K562 (cell line): ENCODE results near the gene ABCB4. TPM values are rescaled to one million over a fixed set of nuclear protein-coding genes. Genes with fewer than 3 reads are reported as not detected.

Source experiments
- ATF7 ChIP-seq: fragments of 450-650 bp; IDR thresholded peaks from 2 replicates; pipeline ENCODE4 v1.7.1; 2014; ENCODE audit warnings: mild to moderate bottlenecking, moderate library complexity
- DEAF1 ChIP-seq: fragments of 450-650 bp; formaldehyde crosslinking; IDR thresholded peaks from 2 replicates; pipeline ENCODE4 v1.4.0; 2020; ENCODE audit warnings: mild to moderate bottlenecking, moderate library complexity
- NFATC3 ChIP-seq: fragments of 450-650 bp; IDR thresholded peaks from 2 replicates; pipeline ENCODE4 v1.6.1; 2017; ENCODE audit warnings: mild to moderate bottlenecking
- NR4A1 ChIP-seq, 2 experiments: fragments of 250-450 bp in 1 of 2; fragments of 450-650 bp in 1 of 2; sonication (Bioruptor Pico) in 1 of 2; IDR thresholded peaks; 2 replicates each; pipeline versions ENCODE4 v1.4.0 to v1.6.1; 2016 to 2020; ENCODE audit warnings: mild to moderate bottlenecking in 2 of 2, missing compliant biosample characterization in 1 of 2, missing genetic modification characterization in 1 of 2, moderate library complexity in 1 of 2
- RAD21 ChIP-seq, 2 experiments: fragments of 250-450 bp in 1 of 2; fragments of 450-650 bp in 1 of 2; sonication (Bioruptor Pico) in 1 of 2; formaldehyde crosslinking in 1 of 2; IDR thresholded peaks in 1 of 2; conservative IDR thresholded peaks in 1 of 2; 2 replicates each; pipeline versions ENCODE4 v1.4.0 to v1.8.0; 2020 to 2022; ENCODE audit warnings: mild to moderate bottlenecking in 2 of 2, moderate library complexity in 1 of 2
- TAF1 ChIP-seq: IDR thresholded peaks from 2 replicates; pipeline ENCODE4 v1.6.1; 2011; ENCODE audit warnings: mild to moderate bottlenecking, low read length, moderate library complexity; ENCODE audit not compliant: insufficient read depth, control insufficient read depth, severe bottlenecking; ENCODE audit errors: extremely low read depth
- TCF3 ChIP-seq: sonication (generic); formaldehyde crosslinking; IDR thresholded peaks from 2 replicates; pipeline ENCODE4 v1.4.0; 2020; ENCODE audit warnings: mild to moderate bottlenecking, missing genetic modification reagents
- polyA plus RNA-seq, 8 experiments: library from polyadenylated mRNA; depleted of rRNA in 4 of 8; stranded (reverse) in 5 of 8; unstranded in 3 of 8; fragments of >200 nt; fragmentation: Nextera tagmentation in 2 of 8; fragmentation: Illumina TruSeq in 1 of 8; extraction: Ambion mirVana in 2 of 8; extraction: Trizol in 1 of 8; gene quantifications; 2 replicates each; pipeline versions ENCODE4 v1.2.1 to v1.2.3, GENCODE V29; 2011 to 2014; ENCODE audit warnings: inconsistent platforms in 1 of 8, missing spikeins in 1 of 8
- total RNA-seq, 7 experiments: library from RNA; depleted of rRNA in 6 of 7; stranded (reverse); fragments of >200 nt in 6 of 7; fragmentation: Illumina TruSeq in 2 of 7; extraction: Trizol in 2 of 7; gene quantifications; 2 replicates each; pipeline versions ENCODE4 v1.2.1 to v1.2.3, GENCODE V29; 2011 to 2021; ENCODE audit warnings: low replicate concordance in 1 of 7
- TF ChIP-seq, protein P1 (sequence below), 2 experiments: IDR thresholded peaks; 2 replicates each; pipeline ENCODE4 v1.6.1; 2011; ENCODE audit warnings: borderline replicate concordance in 1 of 2, control low read depth in 1 of 2, low read depth in 1 of 2, low read length in 1 of 2, mild to moderate bottlenecking in 1 of 2, mixed read lengths in 1 of 2, moderate library complexity in 1 of 2; ENCODE audit not compliant: insufficient read depth in 1 of 2, insufficient read length in 1 of 2, poor library complexity in 1 of 2, severe bottlenecking in 1 of 2; ENCODE audit errors: extremely low read depth in 1 of 2
- TF ChIP-seq, protein P2 (sequence below): sonication (generic); formaldehyde crosslinking; IDR thresholded peaks from 2 replicates; pipeline ENCODE4 v1.8.1; 2023; ENCODE audit warnings: mild to moderate bottlenecking, missing genetic modification reagents
- TF ChIP-seq, protein P3 (sequence below), 3 experiments: IDR thresholded peaks in 2 of 3; conservative IDR thresholded peaks in 1 of 3; 2 replicates each; pipeline ENCODE4 v1.5.1; 2011 to 2012; ENCODE audit warnings: low read length in 3 of 3, mild to moderate bottlenecking in 3 of 3, control low read depth in 2 of 3, improper control_type of control experiment in 1 of 3, inconsistent platforms in 1 of 3, low read depth in 1 of 3, mixed read lengths in 1 of 3, moderate library complexity in 1 of 3; ENCODE audit not compliant: insufficient read depth in 2 of 3

ABCB4 gene
- total and polyA plus RNA-seq, 9 of the 15 experiments (the other 6 are each of a cell fraction or from before 2014, with no cell fraction given): 0.06 to 0.73 (median 0.40) TPM

GRCh38 chr7:87416682-87417587, 58.5 kb downstream of the ABCB4 start (continued):
- TF ChIP-seq, protein P1, sequence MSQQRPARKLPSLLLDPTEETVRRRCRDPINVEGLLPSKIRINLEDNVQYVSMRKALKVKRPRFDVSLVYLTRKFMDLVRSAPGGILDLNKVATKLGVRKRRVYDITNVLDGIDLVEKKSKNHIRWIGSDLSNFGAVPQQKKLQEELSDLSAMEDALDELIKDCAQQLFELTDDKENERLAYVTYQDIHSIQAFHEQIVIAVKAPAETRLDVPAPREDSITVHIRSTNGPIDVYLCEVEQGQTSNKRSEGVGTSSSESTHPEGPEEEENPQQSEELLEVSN (IDR thresholded peaks at IDR 0.05; ENCODE audit: borderline replicate concordance in 1 of 2, extremely low read depth in 1 of 2, insufficient read depth in 1 of 2, insufficient read length in 1 of 2, low read depth in 1 of 2, low read length in 1 of 2, poor library complexity in 1 of 2, severe bottlenecking in 1 of 2): no peak
- no peak for TF ChIP-seq TCF3 (CRISPR knock-in tag)
- TF ChIP-seq, protein P2, sequence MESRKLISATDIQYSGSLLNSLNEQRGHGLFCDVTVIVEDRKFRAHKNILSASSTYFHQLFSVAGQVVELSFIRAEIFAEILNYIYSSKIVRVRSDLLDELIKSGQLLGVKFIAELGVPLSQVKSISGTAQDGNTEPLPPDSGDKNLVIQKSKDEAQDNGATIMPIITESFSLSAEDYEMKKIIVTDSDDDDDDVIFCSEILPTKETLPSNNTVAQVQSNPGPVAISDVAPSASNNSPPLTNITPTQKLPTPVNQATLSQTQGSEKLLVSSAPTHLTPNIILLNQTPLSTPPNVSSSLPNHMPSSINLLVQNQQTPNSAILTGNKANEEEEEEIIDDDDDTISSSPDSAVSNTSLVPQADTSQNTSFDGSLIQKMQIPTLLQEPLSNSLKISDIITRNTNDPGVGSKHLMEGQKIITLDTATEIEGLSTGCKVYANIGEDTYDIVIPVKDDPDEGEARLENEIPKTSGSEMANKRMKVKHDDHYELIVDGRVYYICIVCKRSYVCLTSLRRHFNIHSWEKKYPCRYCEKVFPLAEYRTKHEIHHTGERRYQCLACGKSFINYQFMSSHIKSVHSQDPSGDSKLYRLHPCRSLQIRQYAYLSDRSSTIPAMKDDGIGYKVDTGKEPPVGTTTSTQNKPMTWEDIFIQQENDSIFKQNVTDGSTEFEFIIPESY: no peak
- no peak for TF ChIP-seq NFATC3
- TF ChIP-seq NR4A1 (CRISPR knock-in tag; IDR thresholded peaks at IDR 0.05): no peak
- no peak for TF ChIP-seq NR4A1 (tag; IDR thresholded peaks at IDR 0.05)
- peak; percentile 99 for TF ChIP-seq RAD21 (CRISPR knock-in tag; conservative IDR thresholded peaks at IDR 0.05 in 1 of 2, IDR thresholded peaks at IDR 0.05 in 1 of 2)
- TF ChIP-seq ATF7: 0 out of 2 replicates have a peak, but pooled peaks have one; percentile 14
- TF ChIP-seq, protein P3, sequence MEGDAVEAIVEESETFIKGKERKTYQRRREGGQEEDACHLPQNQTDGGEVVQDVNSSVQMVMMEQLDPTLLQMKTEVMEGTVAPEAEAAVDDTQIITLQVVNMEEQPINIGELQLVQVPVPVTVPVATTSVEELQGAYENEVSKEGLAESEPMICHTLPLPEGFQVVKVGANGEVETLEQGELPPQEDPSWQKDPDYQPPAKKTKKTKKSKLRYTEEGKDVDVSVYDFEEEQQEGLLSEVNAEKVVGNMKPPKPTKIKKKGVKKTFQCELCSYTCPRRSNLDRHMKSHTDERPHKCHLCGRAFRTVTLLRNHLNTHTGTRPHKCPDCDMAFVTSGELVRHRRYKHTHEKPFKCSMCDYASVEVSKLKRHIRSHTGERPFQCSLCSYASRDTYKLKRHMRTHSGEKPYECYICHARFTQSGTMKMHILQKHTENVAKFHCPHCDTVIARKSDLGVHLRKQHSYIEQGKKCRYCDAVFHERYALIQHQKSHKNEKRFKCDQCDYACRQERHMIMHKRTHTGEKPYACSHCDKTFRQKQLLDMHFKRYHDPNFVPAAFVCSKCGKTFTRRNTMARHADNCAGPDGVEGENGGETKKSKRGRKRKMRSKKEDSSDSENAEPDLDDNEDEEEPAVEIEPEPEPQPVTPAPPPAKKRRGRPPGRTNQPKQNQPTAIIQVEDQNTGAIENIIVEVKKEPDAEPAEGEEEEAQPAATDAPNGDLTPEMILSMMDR (IDR thresholded peaks at IDR 0.05 in 2 of 3, conservative IDR thresholded peaks at IDR 0.05 in 1 of 3; ENCODE audit: insufficient read depth in 2 of 3, low read depth in 1 of 3, low read length in 3 of 3): peak; percentile 67 to 93 (median 78)
- TF ChIP-seq DEAF1 (CRISPR knock-in tag): peak; percentile 97
- TF ChIP-seq TAF1: no peak
